NCI-H524 (cell line): ENCODE results near the gene PUSL1.

ENCODE experiments used
- DNase-seq, 2 experiments: peaks; one replicate each; lab custom pipeline; 2025; lab: John Stamatoyannopoulos, UW

The PUSL1 gene

GRCh38 chr1:1354271-1355247, 46.2 kb downstream of the PUSL1 start:
- no peak for DNase-seq

- DNase-seq = peak in 1 of 2 experiments; percentile 37
These were observed 47.0 kb downstream of the PUSL1 start for GRCh38 chr1:1355416-1355815.

GRCh38 chr1:1356166-1356795, 47.9 kb downstream of the PUSL1 start:
- no peak for DNase-seq

GRCh38 chr1:1356796-1357401, 48.5 kb downstream of the PUSL1 start:
- no peak for DNase-seq

GRCh38 chr1:1357871-1358432, 49.6 kb downstream of the PUSL1 start:
- no peak for DNase-seq

- DNase-seq = no peak
These were observed 50.3 kb downstream of the PUSL1 start, which contains the start of gene MXRA8 for GRCh38 chr1:1358433-1359271. Gene MXRA8 (minus strand): TSS chr1:1358555. CDS start chr1:1358504, 51 bp downstream.

GRCh38 chr1:1359308-1359663, 50.9 kb downstream of the PUSL1 start:
- no peak for DNase-seq

GRCh38 chr1:1359664-1360468, 51.5 kb downstream of the PUSL1 start:
- no peak for DNase-seq

GRCh38 chr1:1360506-1361169, 52.2 kb downstream of the PUSL1 start:
- DNase-seq = no peak
